Heart right ventricle (tissue), 16 donors: ENCODE data around the gene PSMB1. TPM values are rescaled to one million over a fixed set of nuclear protein-coding genes. Genes with fewer than 3 reads are reported as not detected.
A peak's percentile ranks its signal among the peaks of the same experiment; 100 is the strongest.

ENCODE experiments used
- ATAC-seq, 8 donors: fragments of 200-7000 bp; cut with Tn5 transposase; one replicate each; pipeline ENCODE4 v1.9.1; 2020; ENCODE audit warnings: mild to moderate bottlenecking in 8 of 8, moderate library complexity in 8 of 8, moderate number of reproducible peaks in 1 of 8
- DNase-seq, 2 donors: peaks; one replicate each; pipeline ENCODE4 v3.0.0-alpha.2; 2020
- H3K27ac ChIP-seq, 10 donors: fragments of 200-600 bp; sonication (generic) in 2 of 10; one replicate each; pipeline versions ENCODE4 v1.5.0 to v1.8.0; 2020 to 2022; ENCODE audit warnings: mild to moderate bottlenecking in 3 of 10
- H3K27me3 ChIP-seq, 7 donors: fragments of 200-600 bp; one replicate each; pipeline ENCODE4 v1.8.0; 2021 to 2022; ENCODE audit warnings: mild to moderate bottlenecking in 2 of 7
- H3K36me3 ChIP-seq, 9 donors: fragments of 200-600 bp; sonication (generic) in 1 of 9; one replicate each; pipeline versions ENCODE4 v1.5.0 to v1.8.0; 2020 to 2022; ENCODE audit warnings: mild to moderate bottlenecking in 2 of 9
- H3K4me1 ChIP-seq, 9 donors: fragments of 200-600 bp; sonication (generic) in 1 of 9; one replicate each; pipeline versions ENCODE4 v1.5.0 to v1.8.0; 2020 to 2022; ENCODE audit warnings: mild to moderate bottlenecking in 4 of 9
- H3K4me3 ChIP-seq, 10 donors: fragments of 200-600 bp; sonication (generic) in 2 of 10; one replicate each; pipeline versions ENCODE4 v1.5.0 to v1.8.0; 2020 to 2022; ENCODE audit warnings: mild to moderate bottlenecking in 7 of 10, moderate library complexity in 2 of 10
- H3K9me3 ChIP-seq, 11 donors: fragments of 200-600 bp in 10 of 11; sonication (generic) in 2 of 11; one replicate each; pipeline versions ENCODE4 v1.5.0 to v1.8.0; 2013 to 2022; ENCODE audit warnings: mild to moderate bottlenecking in 2 of 11, control low read depth in 1 of 11, moderate library complexity in 1 of 11
- WGBS, 2 donors: extraction: QIAGEN DNeasy Blood & Tissue Kit; methylation state at CpG; one replicate each; pipeline ENCODE4 v1.1.7; 2013; ENCODE audit warnings: inconsistent platforms in 1 of 2; 5-methylcytosine and 5-hydroxymethylcytosine counted together
- intact Hi-C, 10 donors: fragments of 100-400 bp; cut with DNase I; formaldehyde crosslinking; loops; one replicate each; pipeline versions ENCODE4 v1.11.1 to v1.14.2; 2022
- polyA plus RNA-seq, 2 donors: library from polyadenylated mRNA; stranded (reverse); fragments of 200-250 nt; gene quantifications; one replicate each; pipeline ENCODE4 v1.2.3, GENCODE V29; 2013
- total RNA-seq, 10 donors: library from RNA; stranded (reverse); fragmentation: NEBNext Ultra II Directional in 3 of 10; extraction: Animal tissue kit (Norgen Biotek cat#: 25700) in 3 of 10; gene quantifications; one replicate each; pipeline versions ENCODE4 v1.2.1 to v1.2.4, GENCODE V29; 2021 to 2023
- TF ChIP-seq, protein P1 (sequence below), 9 donors: fragments of 200-600 bp; sonication (generic) in 2 of 9; IDR thresholded peaks; one replicate each; pipeline versions ENCODE4 v1.5.0 to v1.8.0; 2021 to 2022; ENCODE audit warnings: antibody characterized with exemption in 9 of 9, mild to moderate bottlenecking in 5 of 9, moderate library complexity in 1 of 9
- donor health status: Arrhythmogenic right ventricular cardiomyopathy.
- donor health status: ischemic (EF 13 %, LVEDD 7.1; RV severe dilation, severe dysfunction).
- donor health status: healthy with polysubstance abuse.
- donor health status: DM: no; HTN: yes; CAD: no.
- donor health status: DM: no; HTN: no; CAD: no.
- donor health status: ischemic (EF 25% LVEDD 6.9; RV normal size, moderate dysfunction).
- donor health status: ischemic (EF 25% LVEDD 5.7; RV mildly dilated, moderate dysfunction).
- donor health status: healthy.
- donor health status: DM: yes; HTN: yes; CAD: no.
- donor health status: Ischemic cardiomyopathy.
- donor health status: ischemic (EF 35%, LVEDD 5.7; RV mildly dilated, moderate dysfunction).
- donor health status: nonischemic (EF 11% LVEDD 7.7; RV severe dilation, severe dysfunction).
- donor health status: DM: yes; HTN: yes; CAD: no.
- donor health status: PGD.
- donor health status: ischemic (EF 29% LVEDD 5.4; RV normal size, mild dysfunction).
- donor health status: nonischemic (EF 23%, LVEDD 6.1; RV moderate dilation, normal function).

The PSMB1 gene
- total and polyA plus RNA-seq, 12 donors, result 117 to 309 (median 144) TPM

DNA sequence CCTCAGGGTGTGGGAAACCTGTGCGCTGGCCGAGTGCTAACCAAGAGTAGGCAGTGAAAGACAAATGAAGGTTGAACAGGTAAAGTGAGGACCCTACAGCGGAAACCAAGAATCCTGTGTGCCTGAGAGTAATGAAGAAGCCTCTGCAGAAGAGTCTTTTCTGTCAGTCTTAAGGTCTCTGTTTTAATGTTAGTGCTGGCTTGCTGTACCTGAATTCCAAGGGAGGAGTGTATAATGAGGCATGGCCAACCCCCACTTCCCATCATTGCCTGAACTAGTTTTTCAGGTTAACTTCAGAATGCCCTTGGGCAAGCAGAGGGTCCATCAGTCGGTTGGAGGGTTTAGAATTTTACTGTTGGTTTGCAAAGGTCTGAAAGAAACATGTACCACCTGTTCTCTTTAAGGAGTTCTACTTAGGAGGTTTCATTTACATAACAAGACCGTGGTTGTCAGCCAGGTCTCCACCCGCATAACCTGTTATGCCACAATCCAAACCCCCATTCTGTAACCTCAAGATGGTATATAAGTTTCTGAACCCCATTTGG, 31.9 kb upstream of the PSMB1 start:
- no peaks in the 10 kb centered on the region for H3K27me3 ChIP-seq
- DNase-seq (no peak), ATAC-seq (peak in 3 of 8 donors; percentile 4 to 28 (median 4))
- peak overlapping the region; percentile 74 to 98 (median 92) for H3K4me3 ChIP-seq
- H3K36me3 ChIP-seq, result peaks cover 0 to 33% (median 19%) of the 10 kb centered on the region in 9 donors
- WGBS, 2 donors, result 8 to 11% methylated on average over 6 of the region's 6 CpGs
- H3K27ac ChIP-seq, result peak overlapping the region; percentile 44 to 97 (median 90)
- TF ChIP-seq, protein P1, sequence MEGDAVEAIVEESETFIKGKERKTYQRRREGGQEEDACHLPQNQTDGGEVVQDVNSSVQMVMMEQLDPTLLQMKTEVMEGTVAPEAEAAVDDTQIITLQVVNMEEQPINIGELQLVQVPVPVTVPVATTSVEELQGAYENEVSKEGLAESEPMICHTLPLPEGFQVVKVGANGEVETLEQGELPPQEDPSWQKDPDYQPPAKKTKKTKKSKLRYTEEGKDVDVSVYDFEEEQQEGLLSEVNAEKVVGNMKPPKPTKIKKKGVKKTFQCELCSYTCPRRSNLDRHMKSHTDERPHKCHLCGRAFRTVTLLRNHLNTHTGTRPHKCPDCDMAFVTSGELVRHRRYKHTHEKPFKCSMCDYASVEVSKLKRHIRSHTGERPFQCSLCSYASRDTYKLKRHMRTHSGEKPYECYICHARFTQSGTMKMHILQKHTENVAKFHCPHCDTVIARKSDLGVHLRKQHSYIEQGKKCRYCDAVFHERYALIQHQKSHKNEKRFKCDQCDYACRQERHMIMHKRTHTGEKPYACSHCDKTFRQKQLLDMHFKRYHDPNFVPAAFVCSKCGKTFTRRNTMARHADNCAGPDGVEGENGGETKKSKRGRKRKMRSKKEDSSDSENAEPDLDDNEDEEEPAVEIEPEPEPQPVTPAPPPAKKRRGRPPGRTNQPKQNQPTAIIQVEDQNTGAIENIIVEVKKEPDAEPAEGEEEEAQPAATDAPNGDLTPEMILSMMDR (IDR thresholded peaks at IDR 0.05), result no peak
- intact Hi-C loops, result loop anchor here in 3 of 10 donors (2.0 kb wide), 1 partner anchor 30 kb away; the partner anchor contains the start of gene TBP (in 3 of the 3)
- peaks cover 0 to 1% (median 0%) of the 10 kb centered on the region in 11 donors for H3K9me3 ChIP-seq
- peaks cover 2 to 21% (median 18%) of the 10 kb centered on the region in 9 donors for H3K4me1 ChIP-seq

DNA sequence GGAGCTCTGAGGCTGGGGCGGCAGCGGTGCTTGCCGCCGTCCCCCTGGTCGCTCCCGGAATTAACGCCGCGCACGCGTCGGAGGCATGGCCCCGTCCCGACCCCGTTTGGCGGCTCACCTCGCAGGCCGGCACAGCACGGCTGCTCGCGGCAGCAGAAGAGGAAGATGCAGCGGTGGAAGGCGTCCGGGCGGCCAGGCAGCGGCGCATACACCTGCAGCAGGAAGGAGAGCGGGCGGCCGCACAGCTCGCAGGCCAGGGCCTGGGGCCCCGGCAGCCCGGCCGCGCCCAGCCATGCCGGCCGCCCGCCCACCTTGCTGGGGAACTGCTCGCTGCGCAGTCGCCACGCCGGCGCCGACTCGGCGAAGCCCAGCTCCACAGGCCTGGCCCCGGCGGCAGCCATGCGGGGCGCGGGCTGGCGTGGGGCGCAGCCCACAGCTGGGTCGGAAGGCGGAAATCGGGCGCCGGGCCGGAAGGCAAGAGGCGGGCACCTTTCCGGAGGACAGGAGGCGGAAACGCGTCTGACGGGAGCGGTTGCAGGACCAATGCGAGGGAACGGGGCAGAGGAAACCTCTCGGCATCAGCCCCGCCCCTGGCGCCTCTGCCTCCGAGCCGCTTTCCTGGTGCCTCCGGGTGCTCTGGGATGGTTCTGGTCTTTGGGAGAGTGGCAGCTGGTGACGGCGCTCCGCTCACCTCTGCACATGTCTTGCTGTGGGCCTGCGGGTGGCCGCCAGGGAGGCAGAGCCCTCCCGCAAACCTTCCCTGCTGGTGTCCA, 31.3 kb upstream of the PSMB1 start, which contains the start of gene PDCD2:
PDCD2 (minus strand) TSS at position 457 of the 773 bp plus-strand sequence; CDS start at position 401, 56 bp downstream.
- 0% methylated on average over 73 to 81 of the region's 81 CpGs for WGBS, 2 donors
- ATAC-seq (peak; percentile 98 to 99 (median 99)), DNase-seq (peak; percentile 92 to 93)
- H3K4me3 ChIP-seq, result peak within 1 kb of the TSS; percentile 74 to 98 (median 92)
- H3K27me3 ChIP-seq, result no peaks in the 10 kb centered on the region
- peaks cover 0 to 40% (median 24%) of the 10 kb centered on the region in 9 donors for H3K36me3 ChIP-seq
- intact Hi-C loops, result loop anchor here in 3 of 10 donors (2.0 kb wide), 1 partner anchor 30 kb away; the partner anchor contains the start of gene TBP (in 3 of the 3)
- H3K9me3 ChIP-seq, result no peaks in the 10 kb centered on the region
- TF ChIP-seq, protein P1 (IDR thresholded peaks at IDR 0.05), result peak in 1 of 9 donors; percentile 5
- peak within 1 kb of the TSS; percentile 44 to 97 (median 90) for H3K27ac ChIP-seq
- peaks cover 2 to 21% (median 18%) of the 10 kb centered on the region in 9 donors for H3K4me1 ChIP-seq

DNA sequence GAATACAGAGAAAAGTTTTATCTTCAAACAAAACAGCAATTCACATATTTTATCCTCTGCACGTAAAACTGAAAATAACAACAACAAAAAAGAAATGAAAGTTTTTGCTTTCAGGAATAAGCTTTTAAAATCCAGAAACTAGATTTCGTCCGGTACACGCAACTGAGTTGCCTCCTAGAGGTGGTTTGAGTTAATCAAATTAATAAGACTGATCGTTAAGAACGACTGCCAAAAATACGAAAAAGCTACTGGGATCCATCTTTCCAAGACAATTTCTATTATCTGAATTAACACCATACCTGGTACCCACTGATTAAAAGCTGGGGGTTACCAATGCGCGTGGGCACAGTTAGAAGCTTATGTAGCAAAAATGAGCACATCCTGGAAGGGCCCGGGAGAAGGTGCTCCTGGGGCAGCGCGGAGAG, 30.7 kb upstream of the PSMB1 start:
- WGBS, 2 donors, result 1 to 2% methylated on average over 12 of the region's 12 CpGs
- Histone ChIP-seq H3K36me3 (peaks cover 0 to 46% (median 27%) of the 10 kb centered on the region in 9 donors), H3K27ac (peak overlapping the region; percentile 44 to 97 (median 90)), H3K27me3 (no peaks in the 10 kb centered on the region), H3K4me3 (peak overlapping the region; percentile 74 to 98 (median 92)), H3K9me3 (no peaks in the 10 kb centered on the region), H3K4me1 (peaks cover 2 to 21% (median 18%) of the 10 kb centered on the region in 9 donors)
- TF ChIP-seq, protein P1 (IDR thresholded peaks at IDR 0.05), result peak in 1 of 9 donors; percentile 14
- intact Hi-C loops, result loop anchor here in 3 of 10 donors (2.0 kb wide), 1 partner anchor 29 kb away; the partner anchor contains the start of gene TBP (in 3 of the 3)
- ATAC-seq (no peak), DNase-seq (no peak)

DNA sequence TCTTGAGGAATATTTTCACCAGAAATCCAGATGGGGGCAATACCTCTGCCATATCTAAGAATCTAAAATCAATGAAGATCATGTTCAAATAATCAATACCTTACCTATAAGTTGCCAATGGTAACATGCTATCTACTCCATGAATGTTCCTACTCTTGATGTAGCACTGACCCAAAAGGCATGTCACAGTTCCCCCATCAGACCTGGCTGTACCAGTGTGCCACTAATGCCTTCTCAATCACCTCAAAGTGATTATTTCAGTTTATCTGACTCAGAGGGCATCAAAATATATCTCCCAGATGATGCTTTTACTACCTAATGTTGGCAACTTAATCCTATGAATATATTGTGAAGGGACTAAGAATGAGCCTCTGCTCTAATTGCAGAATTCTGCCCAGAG, 25.8 kb upstream of the PSMB1 start:
- Histone ChIP-seq H3K9me3 (no peaks in the 10 kb centered on the region), H3K27me3 (no peaks in the 10 kb centered on the region), H3K4me1 (peaks cover 2 to 11% (median 8%) of the 10 kb centered on the region in 9 donors), H3K27ac (no peak overlapping the region), H3K4me3 (no peak overlapping the region), H3K36me3 (peaks cover 0 to 94% (median 48%) of the 10 kb centered on the region in 9 donors)
- TF ChIP-seq, protein P1 (IDR thresholded peaks at IDR 0.05), result no peak
- DNase-seq (no peak), ATAC-seq (no peak)
- intact Hi-C loops, result no loop called here
